Measurements from ENCODE around the gene BNC2.

DNA sequence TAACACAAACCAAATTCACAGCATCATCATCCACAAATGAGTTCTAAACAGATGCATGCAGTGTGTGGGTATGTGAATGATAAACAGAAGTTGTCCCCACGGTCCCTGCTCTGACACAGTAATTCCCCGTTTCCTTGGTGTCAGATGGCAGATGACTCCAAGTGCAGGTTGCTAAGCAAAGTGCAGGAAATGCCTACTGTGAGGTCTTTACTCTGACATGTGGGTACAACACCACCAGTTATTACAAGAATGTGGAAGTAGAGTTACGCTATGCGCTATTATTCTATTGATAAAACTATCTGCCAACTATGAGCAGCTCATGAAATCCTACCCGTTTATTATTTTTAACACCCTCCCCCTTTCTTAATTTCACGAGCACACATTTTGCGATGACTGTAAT is 448.9 kb downstream of the BNC2 start:
- TF ChIP-seq EZH2phosphoT487 (IDR thresholded peaks at IDR 0.05; ENCODE audit: low read length), result no peak
- no peak for TF ChIP-seq CTCF (IDR thresholded peaks at IDR 0.05; ENCODE audit: low read length)

All from MM.1S (cell line).